GM21367 (cell line): Measurements from ENCODE around the gene NDNF.

Experiments
- ATAC-seq: cut with Tn5 transposase; IDR thresholded peaks from one replicate; pipeline ENCODE4 v1.9.1; 2021; ENCODE audit not compliant: unreplicated experiment

The NDNF gene

DNA sequence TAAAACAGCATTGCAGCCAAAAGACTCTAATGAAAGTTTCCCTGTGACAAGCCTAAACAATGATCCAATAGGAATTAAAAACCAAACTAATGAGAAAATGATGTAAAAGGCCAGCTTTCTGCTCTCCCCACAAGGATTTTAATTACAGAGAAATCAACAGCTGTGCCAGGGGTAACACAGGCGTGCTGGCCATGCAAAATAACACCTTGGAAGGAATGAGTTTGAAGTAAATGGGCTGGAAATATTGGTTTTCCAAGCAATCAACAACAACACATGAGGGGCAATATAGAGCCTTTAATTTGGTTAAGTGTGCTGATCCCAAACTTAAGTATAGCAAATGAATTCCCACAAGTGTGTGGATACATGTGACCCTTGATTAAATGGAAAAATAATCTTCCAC is 56.9 kb downstream of the NDNF start:
- no peak for ATAC-seq

DNA sequence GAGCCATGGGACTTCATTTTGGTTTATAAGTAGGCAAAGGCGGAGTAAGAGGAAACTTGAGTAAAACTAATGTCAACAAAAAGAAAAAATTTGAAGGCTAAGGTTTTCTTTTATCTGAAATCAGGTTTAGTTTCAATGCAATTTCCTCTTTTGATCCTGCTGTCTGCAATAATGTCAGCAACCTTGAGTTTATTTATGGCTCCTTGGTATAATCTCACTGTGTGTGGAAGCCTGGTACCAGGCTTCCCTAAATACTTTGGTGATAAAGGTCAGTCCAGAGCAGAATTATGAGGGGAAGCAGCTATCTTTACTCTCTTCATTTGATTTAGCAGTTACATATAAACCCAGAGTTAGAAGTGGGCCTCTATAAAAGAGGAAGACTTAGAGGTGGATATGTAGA is 57.8 kb downstream of the NDNF start:
- ATAC-seq, result no peak

DNA sequence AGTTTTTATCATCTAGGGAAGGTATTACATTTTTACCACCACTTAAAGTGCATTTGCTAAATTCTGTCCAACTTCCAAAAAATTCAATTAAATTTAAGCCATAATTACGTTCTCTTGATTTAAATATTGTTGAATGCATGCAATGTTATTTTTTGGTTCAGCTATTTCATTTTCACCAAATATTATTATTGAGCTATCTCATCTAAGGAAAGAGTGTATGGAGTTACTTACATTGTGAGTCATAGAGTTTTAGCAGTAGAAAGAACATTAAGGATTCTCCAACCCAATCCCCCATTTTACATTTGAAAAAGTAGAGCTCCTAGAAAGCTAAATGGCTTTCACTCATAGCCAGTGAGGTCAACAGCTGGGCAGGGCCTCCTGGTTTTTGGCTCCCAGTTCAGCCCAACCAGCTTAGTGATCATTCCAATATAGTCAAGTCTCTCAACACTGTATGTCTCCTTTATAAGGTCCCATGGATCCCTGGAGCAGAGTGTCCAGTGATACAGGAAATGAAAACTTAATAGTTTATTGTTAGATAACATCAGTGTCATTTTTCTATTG is 60.5 kb downstream of the NDNF start:
- no peak for ATAC-seq

DNA sequence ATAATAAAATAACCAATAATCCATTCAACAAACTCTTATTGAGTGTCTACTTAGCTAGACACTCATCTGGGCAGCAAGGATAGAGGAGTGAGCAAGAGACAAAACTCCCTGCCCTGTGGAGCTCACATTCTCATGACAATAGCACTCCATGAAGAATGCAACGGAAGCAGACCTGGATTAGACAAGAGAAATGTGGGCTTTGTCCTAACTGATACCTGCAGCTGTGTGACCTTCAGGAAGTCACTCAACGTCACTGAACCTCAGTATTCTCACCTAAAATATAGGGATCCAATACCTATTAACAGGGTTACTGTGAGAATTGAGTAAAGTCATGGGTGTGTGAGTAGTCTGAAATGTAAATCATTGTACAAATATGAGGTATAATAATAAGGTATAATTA is 61.2 kb downstream of the NDNF start:
- ATAC-seq, result no peak

DNA sequence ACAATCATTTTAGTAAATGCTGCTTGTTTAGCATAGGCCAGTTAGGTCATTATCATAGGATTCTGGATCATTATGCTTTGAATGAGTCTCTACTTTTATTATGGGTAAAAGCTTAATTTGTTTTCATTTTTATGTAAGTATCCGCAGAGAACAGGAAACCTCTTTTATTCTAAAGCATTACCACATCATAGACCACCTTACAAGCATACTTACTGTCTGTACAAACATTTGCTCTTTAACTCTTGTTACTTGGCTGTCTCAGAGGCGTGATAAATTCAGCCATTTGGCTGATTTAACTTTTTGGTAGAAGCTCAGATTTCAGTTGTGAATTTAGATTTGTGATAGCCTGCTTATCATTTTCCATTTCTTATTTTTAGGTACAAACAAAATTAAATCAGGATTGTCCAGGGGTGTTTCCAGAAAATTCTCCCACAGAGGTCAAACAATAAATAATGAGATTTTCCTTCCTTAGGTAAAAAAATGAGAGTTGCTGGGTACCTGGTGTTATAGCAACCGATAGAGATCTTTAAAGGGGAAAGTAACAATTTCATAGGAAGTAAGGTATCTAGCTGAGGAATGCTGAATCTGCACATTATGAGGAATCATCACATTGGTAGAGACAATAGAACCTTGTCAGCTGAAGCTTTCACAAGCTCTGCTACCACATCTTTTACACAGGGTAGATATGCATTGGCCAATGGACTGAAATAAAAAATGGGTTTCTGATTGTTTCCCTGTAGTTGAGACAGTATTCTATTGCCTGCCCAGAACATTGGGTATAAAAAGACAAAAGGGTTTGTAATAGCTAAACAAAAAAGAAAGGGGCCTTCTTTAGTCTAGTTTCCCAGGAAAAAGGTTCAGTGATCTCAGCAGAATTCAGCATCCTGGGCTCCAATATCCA is 62.5 kb downstream of the NDNF start:
- ATAC-seq, result no peak

DNA sequence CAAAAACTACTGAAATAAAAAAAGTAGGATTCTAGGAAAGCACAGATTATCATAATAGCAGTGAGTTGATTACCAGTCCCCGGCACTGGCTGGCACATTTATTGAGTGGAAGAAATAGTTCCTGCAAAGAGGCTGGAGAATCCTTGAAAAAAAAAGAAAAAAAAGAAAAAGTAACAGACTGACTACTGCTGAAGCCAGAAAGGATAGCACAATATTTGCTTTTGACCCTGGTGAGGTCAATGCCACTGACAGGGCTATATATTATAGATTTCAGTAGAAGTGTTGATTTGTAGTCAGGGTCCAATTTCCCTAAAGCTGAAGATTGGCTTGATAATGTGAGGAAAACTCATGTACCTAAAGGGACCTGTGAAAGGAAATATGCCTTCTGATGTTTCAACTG is 64.7 kb downstream of the NDNF start:
- no peak for ATAC-seq

DNA sequence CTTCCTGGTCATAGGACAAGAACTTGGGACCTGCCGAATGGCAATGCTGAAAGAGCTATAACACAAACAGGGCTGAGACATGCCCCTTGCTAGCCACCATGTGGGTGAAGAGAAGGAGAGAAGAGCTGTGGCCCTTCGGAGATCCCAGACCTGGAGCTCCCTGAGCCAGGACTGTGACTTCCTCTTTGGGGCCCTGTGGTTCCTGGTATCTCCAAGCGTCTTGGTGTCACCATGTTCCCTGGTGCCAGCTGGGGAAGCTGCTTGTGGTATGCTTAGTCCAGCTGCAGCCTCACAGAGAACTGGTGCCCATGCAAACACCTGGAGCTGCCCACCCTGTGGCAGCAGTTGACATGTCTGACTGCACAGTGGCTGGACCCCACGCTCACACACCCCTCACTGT is 68.5 kb downstream of the NDNF start:
- no peak for ATAC-seq

DNA sequence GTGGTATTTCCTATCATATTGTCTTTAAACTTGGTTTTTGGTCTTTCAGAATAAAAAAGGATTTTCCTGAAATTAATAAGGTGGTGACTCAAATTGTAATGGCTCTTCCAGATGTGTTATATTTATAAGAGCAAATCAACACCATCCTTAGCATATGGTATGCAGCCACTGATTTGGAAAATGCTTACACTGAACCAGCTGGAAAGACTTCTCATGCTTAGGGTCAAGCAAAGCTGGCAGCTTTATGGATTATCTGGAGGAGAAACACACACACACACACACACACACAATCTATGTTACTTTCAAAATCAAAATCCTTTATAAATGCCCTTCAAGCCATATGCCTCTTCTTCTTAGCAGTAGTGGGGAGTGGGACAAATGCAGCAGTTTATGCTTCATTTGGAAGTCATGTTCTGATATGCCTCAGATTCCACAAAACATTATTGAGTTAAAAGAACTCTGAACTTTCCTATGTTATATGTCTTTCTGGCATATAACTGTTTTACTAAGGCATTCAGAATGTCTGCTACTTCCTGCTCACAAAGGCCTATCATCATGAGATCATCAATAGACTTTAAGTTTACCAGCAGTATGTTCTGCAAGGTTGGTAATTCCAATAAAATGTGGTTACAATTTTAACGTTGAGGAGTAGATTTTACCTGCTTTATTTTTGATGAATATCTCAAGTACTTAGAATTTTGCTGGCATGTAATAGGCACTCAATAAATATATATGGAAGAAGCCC is 76.9 kb downstream of the NDNF start:
- no peak for ATAC-seq

DNA sequence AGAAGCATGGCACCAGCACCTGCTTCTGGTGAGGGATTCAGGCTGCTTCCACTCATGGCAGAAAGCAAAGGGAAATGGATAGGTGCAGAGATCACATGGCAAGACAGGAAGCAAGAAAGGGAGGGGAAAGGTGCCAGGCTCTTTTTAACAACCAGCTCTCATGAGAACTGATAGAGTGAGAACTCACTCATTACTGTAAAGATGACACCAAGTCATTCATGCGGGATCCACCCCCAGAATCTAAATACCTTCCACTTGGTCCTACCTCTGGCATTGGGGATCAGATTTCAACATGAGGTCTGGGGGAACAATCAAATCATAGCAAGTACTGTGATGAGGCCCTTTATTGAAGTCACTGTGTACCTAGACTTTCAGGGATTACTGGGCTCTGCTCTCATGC is 77.8 kb downstream of the NDNF start:
- ATAC-seq, result no peak

DNA sequence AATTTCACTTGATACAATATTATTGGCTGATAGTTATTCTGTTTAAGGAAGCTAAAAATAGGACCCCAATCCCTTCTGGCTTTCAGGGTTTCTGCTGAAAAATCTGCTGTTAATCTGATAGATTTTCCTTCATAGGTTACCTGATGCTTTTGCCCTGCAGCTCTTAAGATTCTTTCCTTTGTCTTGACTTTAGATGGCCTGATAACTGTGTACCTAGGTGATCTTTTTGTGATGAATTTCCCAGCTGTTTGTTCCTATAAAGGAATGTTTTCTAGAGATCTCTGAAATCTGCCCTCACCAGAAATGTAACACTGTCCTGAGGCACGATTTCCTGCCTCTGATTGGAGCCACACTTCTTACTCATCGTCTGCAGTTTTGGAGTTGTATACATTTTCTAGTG is 80.5 kb downstream of the NDNF start:
- no peak for ATAC-seq

DNA sequence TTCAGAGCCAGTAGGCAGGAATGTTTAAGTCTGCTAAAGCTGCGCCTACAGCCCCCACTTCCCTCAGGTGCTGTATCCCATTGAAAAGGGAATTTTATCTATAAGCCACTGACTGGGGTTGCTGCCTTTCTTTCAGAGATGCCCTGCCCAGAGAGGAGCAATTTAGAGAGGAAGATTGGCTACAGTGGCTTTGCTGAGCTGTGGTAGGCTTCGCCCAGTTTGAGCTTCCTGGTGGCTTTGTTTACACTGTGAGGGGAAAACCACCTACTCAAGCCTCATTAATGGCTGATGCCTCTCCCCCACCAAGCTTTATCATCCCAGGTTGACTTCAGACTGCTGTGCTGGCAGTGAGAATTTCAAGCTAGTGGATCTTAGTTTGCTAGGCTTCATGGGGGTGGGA is 82.1 kb downstream of the NDNF start:
- ATAC-seq, result no peak
